Measurements from ENCODE around the gene NCSTN.

The NCSTN gene

GRCh38 chr1:160363951-160364735 lies 21.0 kb downstream of the NCSTN start:
- no peak for TF ChIP-seq CTCF (IDR thresholded peaks at IDR 0.05)
- TF ChIP-seq ZFX (IDR thresholded peaks at IDR 0.05; ENCODE audit: borderline replicate concordance), result no peak
- H3K27ac ChIP-seq, result no peak overlapping the region

- no peak overlapping the region for H3K27ac ChIP-seq
- TF ChIP-seq ZFX (IDR thresholded peaks at IDR 0.05; ENCODE audit: borderline replicate concordance) (no peak), CTCF (IDR thresholded peaks at IDR 0.05) (no peak)
Measured at GRCh38 chr1:160365325-160365724, 22.1 kb downstream of the NCSTN start.

GRCh38 chr1:160366731-160367515 lies 23.7 kb downstream of the NCSTN start, which contains the start of gene NHLH1:
Gene NHLH1 (plus strand): TSS chr1:160367071. CDS start chr1:160370732, 3,661 bp downstream.
- TF ChIP-seq CTCF (IDR thresholded peaks at IDR 0.05), result no peak
- no peak for TF ChIP-seq ZFX (IDR thresholded peaks at IDR 0.05; ENCODE audit: borderline replicate concordance)
- H3K27ac ChIP-seq, result no peak within 1 kb of the TSS

GRCh38 chr1:160367516-160367900 lies 24.3 kb downstream of the NCSTN start:
- TF ChIP-seq ZFX (IDR thresholded peaks at IDR 0.05; ENCODE audit: borderline replicate concordance), result no peak
- TF ChIP-seq CTCF (IDR thresholded peaks at IDR 0.05), result no peak
- no peak overlapping the region for H3K27ac ChIP-seq

GRCh38 chr1:160367934-160368923 lies 25.0 kb downstream of the NCSTN start:
- no peak for TF ChIP-seq CTCF (IDR thresholded peaks at IDR 0.05)
- TF ChIP-seq ZFX (IDR thresholded peaks at IDR 0.05; ENCODE audit: borderline replicate concordance), result no peak
- H3K27ac ChIP-seq, result no peak overlapping the region

- TF ChIP-seq CTCF (IDR thresholded peaks at IDR 0.05) (no peak), ZFX (IDR thresholded peaks at IDR 0.05; ENCODE audit: borderline replicate concordance) (no peak)
- no peak overlapping the region for H3K27ac ChIP-seq
Measured at GRCh38 chr1:160369087-160369486, 25.9 kb downstream of the NCSTN start.
